Measurements from ENCODE around the gene RPS19BP1. TPM values are rescaled to one million over a fixed set of nuclear protein-coding genes. Genes with fewer than 3 reads are reported as not detected.

The RPS19BP1 gene
- total and polyA plus RNA-seq, 12 donors, result 39.5 to 250 (median 153) TPM

GRCh38 chr22:39570226-39570625 lies 37.7 kb upstream of the RPS19BP1 start:
- TF ChIP-seq, protein P1, sequence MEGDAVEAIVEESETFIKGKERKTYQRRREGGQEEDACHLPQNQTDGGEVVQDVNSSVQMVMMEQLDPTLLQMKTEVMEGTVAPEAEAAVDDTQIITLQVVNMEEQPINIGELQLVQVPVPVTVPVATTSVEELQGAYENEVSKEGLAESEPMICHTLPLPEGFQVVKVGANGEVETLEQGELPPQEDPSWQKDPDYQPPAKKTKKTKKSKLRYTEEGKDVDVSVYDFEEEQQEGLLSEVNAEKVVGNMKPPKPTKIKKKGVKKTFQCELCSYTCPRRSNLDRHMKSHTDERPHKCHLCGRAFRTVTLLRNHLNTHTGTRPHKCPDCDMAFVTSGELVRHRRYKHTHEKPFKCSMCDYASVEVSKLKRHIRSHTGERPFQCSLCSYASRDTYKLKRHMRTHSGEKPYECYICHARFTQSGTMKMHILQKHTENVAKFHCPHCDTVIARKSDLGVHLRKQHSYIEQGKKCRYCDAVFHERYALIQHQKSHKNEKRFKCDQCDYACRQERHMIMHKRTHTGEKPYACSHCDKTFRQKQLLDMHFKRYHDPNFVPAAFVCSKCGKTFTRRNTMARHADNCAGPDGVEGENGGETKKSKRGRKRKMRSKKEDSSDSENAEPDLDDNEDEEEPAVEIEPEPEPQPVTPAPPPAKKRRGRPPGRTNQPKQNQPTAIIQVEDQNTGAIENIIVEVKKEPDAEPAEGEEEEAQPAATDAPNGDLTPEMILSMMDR (IDR thresholded peaks at IDR 0.05), result no peak
- TF ChIP-seq POLR2A (IDR thresholded peaks at IDR 0.05), result no peak
- H3K27ac ChIP-seq, result no peak overlapping the region
- intact Hi-C loops (cut with DNase I), result no loop called here
- no peaks in the 10 kb centered on the region for H3K36me3 ChIP-seq (replicated peaks in 1 of 2)
- no peak for DNase-seq
- H3K4me1 ChIP-seq (replicated peaks in 1 of 2), result peaks cover 8 to 9% of the 10 kb centered on the region in 2 donors
- no peak overlapping the region for H3K4me3 ChIP-seq
- no peaks in the 10 kb centered on the region for H3K9me3 ChIP-seq (replicated peaks in 1 of 3)
- WGBS, 4 donors, result 80 to 92% (median 89%) methylated on average over 3 of the region's 3 CpGs
- H3K27me3 ChIP-seq, result no peaks in the 10 kb centered on the region

DNA sequence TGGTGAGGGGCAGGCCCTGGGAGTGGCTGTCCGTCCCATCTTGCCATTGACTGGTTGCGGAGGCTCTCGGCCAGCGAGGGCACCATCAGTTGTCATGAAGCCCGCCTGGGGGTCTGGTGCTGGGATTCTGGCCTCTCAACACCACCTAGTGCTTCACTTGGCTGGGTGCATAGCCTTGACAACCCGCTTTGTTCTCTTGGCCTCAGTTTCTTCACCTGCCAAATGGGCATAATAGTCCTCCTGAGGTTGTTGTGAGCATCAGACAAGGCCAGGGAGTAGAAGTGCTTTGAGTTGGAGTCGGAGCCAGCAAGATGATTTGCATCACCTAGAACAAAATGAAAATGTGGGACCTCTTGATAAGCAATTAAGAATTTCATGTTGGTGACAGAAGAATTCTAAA lies 36.5 kb upstream of the RPS19BP1 start:
- Histone ChIP-seq H3K9me3 (replicated peaks in 1 of 3) (no peaks in the 10 kb centered on the region), H3K4me3 (no peak overlapping the region), H3K27me3 (no peaks in the 10 kb centered on the region), H3K27ac (no peak overlapping the region), H3K4me1 (replicated peaks in 1 of 2) (no peaks in the 10 kb centered on the region), H3K36me3 (replicated peaks in 1 of 2) (no peaks in the 10 kb centered on the region)
- intact Hi-C loops (cut with DNase I), result no loop called here
- no peak for TF ChIP-seq POLR2A (IDR thresholded peaks at IDR 0.05)
- TF ChIP-seq, protein P1 (IDR thresholded peaks at IDR 0.05), result no peak
- DNase-seq, result no peak
- 95 to 97% (median 96%) methylated on average over 3 to 7 of the region's 7 CpGs for WGBS, 4 donors

DNA sequence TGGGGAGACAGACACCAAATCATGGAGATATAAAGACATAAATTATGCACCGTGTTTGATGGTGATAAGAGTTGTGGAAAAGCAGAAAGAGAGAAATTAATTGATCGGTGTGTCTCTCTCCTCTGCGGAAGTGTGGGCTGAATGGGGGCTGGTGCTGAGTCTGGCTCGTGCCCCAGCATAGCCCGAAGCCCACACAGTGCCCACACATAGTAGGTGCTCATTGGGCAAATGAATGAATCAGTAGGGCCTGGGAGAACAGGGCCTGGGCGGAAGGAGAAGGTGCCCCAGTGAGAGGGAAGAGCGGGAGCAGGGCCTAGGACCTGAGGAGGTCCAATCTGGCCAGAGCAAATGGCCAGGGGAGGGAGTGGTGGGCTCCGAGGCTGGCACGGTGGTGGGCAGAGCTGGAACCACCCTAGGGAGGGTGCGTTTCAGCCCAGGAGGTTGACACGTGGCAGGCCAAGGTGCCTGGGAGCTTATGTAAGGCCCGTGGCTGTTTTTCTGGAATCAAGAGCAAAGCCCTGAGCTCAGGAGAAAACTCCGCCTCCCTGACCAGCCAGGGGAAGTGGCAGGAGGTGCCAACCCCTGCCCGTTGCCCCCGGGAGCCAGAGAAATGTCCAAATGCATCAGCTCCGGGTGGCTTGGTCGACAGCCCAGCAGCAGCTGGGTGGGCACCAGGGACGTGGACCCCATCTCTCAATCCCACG lies 35.9 kb upstream of the RPS19BP1 start:
- WGBS, 4 donors, result 57 to 71% (median 66%) methylated on average over 14 to 19 of the region's 19 CpGs
- peak in 6 of 7 donors; percentile 37 to 62 (median 54) for DNase-seq
- H3K4me3 ChIP-seq, result no peak overlapping the region
- intact Hi-C loops (cut with DNase I), result no loop called here
- peak overlapping the region in 2 of 5 donors; percentile 26 to 63 for H3K27ac ChIP-seq
- H3K9me3 ChIP-seq (replicated peaks in 1 of 3), result no peaks in the 10 kb centered on the region
- no peak for TF ChIP-seq POLR2A (IDR thresholded peaks at IDR 0.05)
- TF ChIP-seq, protein P1 (IDR thresholded peaks at IDR 0.05), result no peak
- no peaks in the 10 kb centered on the region for H3K36me3 ChIP-seq (replicated peaks in 1 of 2)
- H3K27me3 ChIP-seq, result no peaks in the 10 kb centered on the region
- no peaks in the 10 kb centered on the region for H3K4me1 ChIP-seq (replicated peaks in 1 of 2)

DNA sequence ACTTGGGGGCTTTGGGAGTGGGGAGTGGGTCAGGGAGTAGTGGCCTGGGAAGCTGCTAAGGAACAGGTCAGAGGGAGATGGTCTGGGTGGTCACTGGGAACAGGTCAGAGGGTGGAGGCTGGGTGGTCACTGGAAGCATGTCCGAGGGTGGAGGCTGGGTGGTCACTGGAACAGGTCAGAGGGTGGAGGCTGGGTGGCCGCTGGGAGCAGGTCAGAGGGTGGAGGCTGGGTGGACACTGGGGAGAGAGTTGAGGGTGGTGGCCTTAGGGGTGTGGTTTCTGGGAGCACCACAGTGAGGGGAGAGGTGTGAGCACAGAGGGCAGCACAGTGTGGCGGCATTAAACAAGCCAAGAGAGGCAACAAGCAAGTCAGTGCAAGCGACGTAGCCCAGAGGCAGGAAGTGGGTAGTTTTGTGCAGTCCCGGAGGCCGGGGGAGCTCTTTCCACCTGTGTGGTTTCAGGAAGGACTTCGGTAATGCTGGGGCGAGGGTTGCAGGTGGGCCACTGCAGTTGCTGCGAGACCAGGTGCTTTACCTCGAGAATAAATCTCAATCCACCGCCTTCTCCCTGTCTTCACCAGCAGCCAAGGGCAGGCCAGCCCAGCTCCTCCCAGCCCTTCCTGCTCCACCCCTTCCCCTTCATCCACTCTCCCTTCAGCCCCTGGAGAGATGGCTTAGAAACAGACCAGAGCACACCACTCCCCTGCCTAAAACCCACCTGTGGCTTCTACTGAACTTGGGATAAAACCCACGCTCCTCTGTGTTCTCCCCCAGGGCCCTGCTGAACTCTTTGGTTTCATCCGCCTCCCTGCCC lies 34.8 kb upstream of the RPS19BP1 start:
- DNase-seq, result no peak
- Histone ChIP-seq H3K4me3 (no peak overlapping the region), H3K4me1 (replicated peaks in 1 of 2) (no peaks in the 10 kb centered on the region), H3K27me3 (no peaks in the 10 kb centered on the region), H3K9me3 (replicated peaks in 1 of 3) (no peaks in the 10 kb centered on the region), H3K36me3 (replicated peaks in 1 of 2) (no peaks in the 10 kb centered on the region), H3K27ac (no peak overlapping the region)
- 66 to 79% (median 74%) methylated on average over 12 to 14 of the region's 14 CpGs for WGBS, 4 donors
- intact Hi-C loops (cut with DNase I), result no loop called here
- no peak for TF ChIP-seq POLR2A (IDR thresholded peaks at IDR 0.05)
- TF ChIP-seq, protein P1 (IDR thresholded peaks at IDR 0.05), result no peak
